ENCODE data around the gene ADAMTSL5.
"Not testable (repeated sequence)": the region's sequence is repeated elsewhere in the genome, so short reads cannot be mapped to it uniquely, and the experiment has no call there.

The ADAMTSL5 gene

GRCh38 chr19:1529430-1529816 is 16.6 kb upstream of the ADAMTSL5 start:
- DNase-seq (ENCODE audit: low spot score): no peak

GRCh38 chr19:1528596-1529429 is 16.0 kb upstream of the ADAMTSL5 start:
- DNase-seq (ENCODE audit: low spot score): no peak

- no peak for DNase-seq (ENCODE audit: low spot score)
Observed at GRCh38 chr19:1527650-1528309, 15.0 kb upstream of the ADAMTSL5 start.

- no peak for DNase-seq (ENCODE audit: low spot score)
Observed at GRCh38 chr19:1526979-1527649, 14.3 kb upstream of the ADAMTSL5 start.

DNA sequence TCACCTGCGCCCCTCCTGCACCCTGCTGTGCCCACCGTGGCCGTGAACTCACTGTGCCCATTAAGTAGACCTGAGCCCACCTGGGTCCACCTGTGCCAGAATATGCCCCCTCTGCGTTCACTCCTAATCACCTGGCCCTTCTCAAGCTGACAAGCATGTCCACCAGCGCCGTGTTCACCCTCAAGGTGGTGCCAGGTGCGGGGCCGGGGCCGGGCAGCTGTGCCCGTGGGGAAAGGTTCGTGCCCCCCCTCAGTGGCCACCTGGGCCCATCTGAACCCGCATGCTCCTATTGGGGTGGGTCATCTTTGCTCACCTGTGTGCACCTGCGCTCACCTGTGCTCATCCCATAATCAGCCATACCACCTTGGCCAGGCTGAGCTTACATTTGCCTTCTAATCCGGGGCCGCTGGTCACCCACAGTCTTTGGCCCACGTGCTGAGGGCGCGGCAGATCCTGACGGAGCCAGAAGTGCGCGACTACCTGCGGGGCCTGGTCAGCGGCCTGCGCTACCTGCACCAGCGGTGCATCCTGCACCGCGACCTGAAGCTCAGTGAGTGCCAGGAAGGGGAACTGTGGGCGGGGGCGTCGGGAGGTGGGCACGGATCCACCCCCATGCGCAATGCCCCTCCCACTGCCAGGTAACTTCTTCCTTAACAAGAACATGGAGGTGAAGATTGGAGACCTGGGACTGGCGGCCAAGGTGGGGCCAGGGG is 13.4 kb upstream of the ADAMTSL5 start:
- DNase-seq (ENCODE audit: low spot score): no peak

GRCh38 chr19:1525343-1525742 is 12.5 kb upstream of the ADAMTSL5 start:
- no peak for DNase-seq (ENCODE audit: low spot score)

- no peak for DNase-seq (ENCODE audit: low spot score)
Observed at GRCh38 chr19:1524972-1525325, 12.1 kb upstream of the ADAMTSL5 start.

- no peak for DNase-seq (ENCODE audit: low spot score)
Observed at GRCh38 chr19:1524287-1524971, 11.6 kb upstream of the ADAMTSL5 start.

- no peak for DNase-seq (ENCODE audit: low spot score)
Observed at GRCh38 chr19:1523412-1524286, 10.8 kb upstream of the ADAMTSL5 start, which contains the start of gene PLK5. Gene PLK5 (plus strand): TSS chr19:1524077. CDS start chr19:1526997, 2,920 bp downstream.

DNA sequence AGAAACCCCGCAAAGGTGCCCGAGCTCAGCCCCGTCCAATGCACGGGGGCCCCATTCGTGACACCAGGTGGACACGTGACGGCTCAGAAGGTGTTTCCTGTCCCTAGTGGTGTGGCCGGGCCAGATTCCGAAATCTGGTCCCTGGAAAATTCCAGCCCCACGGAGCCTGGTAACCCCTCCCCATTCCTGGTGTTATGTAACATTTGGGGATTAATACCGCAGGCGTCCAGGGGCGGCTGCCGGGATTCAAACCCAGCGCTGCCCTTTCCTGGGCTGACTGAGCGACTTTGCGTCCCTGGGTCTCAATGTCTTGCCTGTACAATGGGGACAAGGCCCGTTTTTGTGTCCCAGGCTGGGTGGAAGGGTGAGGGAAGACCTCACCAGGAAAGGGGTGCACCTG is 10.0 kb upstream of the ADAMTSL5 start:
- no peak for DNase-seq (ENCODE audit: low spot score)

DNA sequence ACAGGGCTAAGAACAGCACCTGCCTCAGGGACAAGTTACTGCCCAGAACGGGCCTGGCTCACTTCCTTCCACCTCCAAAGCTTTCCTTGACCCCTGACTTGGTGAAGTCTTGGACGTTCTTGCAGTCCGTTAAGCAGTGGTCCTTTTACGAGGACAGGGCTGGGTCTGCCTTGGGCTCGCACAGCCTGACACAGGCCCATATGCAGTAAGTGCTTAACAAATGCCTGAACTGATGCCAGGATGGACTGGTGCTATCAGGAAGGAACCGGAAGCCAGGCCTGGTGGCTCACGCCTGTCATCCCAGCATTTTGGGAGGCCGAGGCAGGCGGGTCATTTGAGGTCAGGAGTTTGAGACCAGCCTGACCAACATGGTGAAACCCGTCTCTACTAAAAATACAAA is 9.2 kb upstream of the ADAMTSL5 start:
- DNase-seq (ENCODE audit: low spot score): no peak

GRCh38 chr19:1521636-1522035 is 8.8 kb upstream of the ADAMTSL5 start:
- no peak for DNase-seq (ENCODE audit: low spot score)

- DNase-seq (ENCODE audit: low spot score): no peak
Observed at GRCh38 chr19:1520203-1520780, 7.5 kb upstream of the ADAMTSL5 start.

DNA sequence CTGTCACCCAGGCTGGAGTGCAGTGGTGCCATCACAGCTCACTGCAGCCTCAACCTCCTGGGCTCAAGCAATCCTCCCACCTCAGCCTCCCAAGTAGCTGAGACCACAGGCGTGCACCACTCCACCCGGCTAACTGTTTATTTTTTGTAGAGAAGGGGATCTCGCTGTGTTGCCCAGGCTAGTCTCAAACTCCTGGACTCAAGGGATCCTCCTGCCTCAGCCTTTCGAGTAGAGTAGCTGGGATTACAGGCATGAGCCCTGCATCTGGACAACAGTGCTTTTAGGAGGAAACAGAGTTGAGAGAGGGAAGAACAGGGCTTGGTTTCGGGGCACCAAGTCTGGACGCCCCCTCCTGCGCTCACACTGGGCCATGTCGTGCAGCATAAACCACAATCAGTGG is 7.0 kb upstream of the ADAMTSL5 start:
- DNase-seq (ENCODE audit: low spot score): not testable (repeated sequence)

DNA sequence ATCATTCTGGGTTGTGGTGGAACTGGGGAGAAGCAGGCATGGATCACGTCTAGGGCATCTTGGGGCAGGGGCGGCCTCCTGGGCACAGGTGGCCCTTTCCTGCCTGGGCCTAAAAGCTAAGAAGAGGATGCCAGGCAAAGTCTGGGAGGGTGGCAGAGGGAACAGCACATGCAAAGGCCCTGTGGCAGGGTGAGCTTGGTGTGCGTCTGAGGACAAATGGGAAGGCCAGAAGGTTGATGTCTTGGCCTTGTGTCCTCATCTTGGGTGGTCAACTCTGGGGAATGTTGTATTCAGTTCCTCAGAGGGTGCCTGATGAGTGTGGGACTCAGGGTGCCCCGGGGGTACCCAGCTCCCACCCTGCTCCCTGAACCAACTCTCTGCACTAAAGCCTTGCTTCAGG is 5.7 kb upstream of the ADAMTSL5 start:
- no peak for DNase-seq (ENCODE audit: low spot score)

GRCh38 chr19:1516395-1516753 is 3.6 kb upstream of the ADAMTSL5 start:
- DNase-seq (ENCODE audit: low spot score): no peak

DNA sequence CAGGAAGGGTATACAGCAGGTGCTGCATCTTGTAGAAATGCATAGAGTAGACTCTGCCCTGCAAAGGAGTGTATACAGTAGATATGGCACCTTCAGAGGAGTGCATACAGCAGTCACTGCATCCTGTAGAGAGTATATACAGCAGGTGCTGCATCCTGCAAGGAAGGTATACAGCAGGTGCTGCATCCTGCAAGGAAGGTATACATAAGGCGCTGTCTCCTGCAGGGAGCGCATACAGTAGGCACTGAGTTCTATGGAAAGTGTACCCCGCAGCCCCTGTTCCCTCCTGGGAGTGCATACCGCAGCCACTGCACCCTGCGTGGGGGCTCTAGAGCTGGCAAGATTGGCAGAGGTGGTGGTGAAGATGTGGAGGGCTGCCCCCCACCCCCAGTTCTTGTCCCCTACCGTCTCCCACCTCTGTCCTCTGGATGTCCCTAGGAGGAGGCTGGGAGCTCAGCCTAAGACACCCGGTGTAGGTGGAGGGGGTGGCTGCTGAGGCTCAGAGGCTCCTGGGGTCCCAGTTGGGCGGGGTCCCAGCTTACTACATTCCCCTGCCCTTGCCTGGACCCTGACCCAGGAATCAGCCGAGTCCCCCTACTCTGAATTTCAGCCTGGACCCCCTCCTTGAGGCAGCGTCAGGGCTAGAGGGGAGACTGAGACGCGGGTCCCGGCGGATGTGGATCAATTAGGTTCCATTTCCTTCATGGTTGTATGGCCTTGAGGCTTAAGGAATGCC is 2.3 kb upstream of the ADAMTSL5 start:
- no peak for DNase-seq (ENCODE audit: low spot score)

- DNase-seq (ENCODE audit: low spot score): no peak
Observed at GRCh38 chr19:1514295-1514661, 1.5 kb upstream of the ADAMTSL5 start.

DNA sequence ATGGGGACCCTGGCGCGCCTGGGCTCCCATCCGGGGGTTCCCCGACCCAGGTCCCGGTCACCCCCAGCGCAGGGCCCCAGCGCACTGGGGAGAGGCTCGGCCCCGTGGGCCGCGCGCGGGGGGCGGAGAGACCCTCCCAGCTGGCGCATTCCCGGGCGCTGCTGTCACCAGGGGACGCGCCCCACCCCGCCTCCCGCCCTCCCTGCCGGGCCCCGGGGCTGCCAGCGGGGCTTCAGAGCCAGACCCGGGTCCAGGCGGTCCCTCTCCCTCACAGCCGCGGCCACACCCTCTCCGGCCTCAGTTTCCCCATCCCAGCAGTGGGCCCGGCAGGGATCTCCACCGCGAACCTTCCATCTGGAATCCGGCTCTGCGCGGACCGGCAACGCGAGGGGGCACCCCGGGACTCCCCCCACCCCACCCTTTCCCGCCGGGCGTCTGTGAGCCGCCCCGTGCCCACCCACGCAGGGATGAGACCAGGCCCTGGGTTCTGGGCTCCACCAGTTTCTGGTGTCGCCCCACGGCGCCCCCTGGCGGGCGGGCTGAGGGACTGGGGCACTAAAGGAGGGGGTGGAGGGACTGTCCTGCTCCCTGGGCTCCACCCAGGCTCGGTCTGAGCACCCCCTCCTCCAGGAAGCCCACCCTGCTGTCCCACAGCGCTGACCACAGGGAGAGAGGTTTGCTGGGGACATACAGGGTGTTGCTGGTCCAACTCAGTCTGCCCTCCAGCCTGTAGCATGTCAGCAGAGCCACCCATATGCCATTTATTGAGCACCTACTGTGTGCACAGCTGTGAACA is 878 bp upstream of the ADAMTSL5 start:
- DNase-seq (ENCODE audit: low spot score): peak; percentile 94

Measured in GM03348 (cell line).